Skin epidermis (tissue), 12 donors: ENCODE data around the gene RPL29.

ENCODE experiments used
- H3K27ac ChIP-seq, 21 experiments: fragments of 200-600 bp; sonication (generic) in 11 of 21; one replicate each; pipeline ENCODE4 v1.5.0; 2020; ENCODE audit warnings: mild to moderate bottlenecking in 3 of 21, inconsistent platforms in 2 of 21, moderate library complexity in 2 of 21
- H3K4me3 ChIP-seq, 7 experiments: fragments of 200-600 bp; sonication (generic) in 2 of 7; one replicate each; pipeline ENCODE4 v1.5.0; 2020; ENCODE audit warnings: inconsistent platforms in 2 of 7, mild to moderate bottlenecking in 2 of 7, moderate library complexity in 1 of 7

Gene RPL29

GRCh38 chr3:51987568-51987967 lies 8.1 kb downstream of the RPL29 start:
- H3K4me3 ChIP-seq: no peak overlapping the region
- no peak overlapping the region for H3K27ac ChIP-seq

- no peak overlapping the region for H3K4me3 ChIP-seq
- peak overlapping the region in 1 of 21 experiments; percentile 44 for H3K27ac ChIP-seq
Measured at GRCh38 chr3:51986010-51986947, 9.4 kb downstream of the RPL29 start.

GRCh38 chr3:51985063-51985462 lies 10.6 kb downstream of the RPL29 start:
- Histone ChIP-seq H3K27ac (peak overlapping the region in 1 of 21 experiments; percentile 94), H3K4me3 (no peak overlapping the region)

- peak overlapping the region in 17 of 21 experiments; percentile 7 to 96 (median 92) for H3K27ac ChIP-seq
- H3K4me3 ChIP-seq: peak overlapping the region in 2 of 7 experiments; percentile 32 to 63
Measured at GRCh38 chr3:51984269-51984647, 11.4 kb downstream of the RPL29 start.

- Histone ChIP-seq H3K27ac (peak overlapping the region; percentile 75 to 96 (median 91)), H3K4me3 (peak overlapping the region; percentile 32 to 63 (median 49))
Measured at GRCh38 chr3:51983578-51984268, 12.0 kb downstream of the RPL29 start.

- H3K27ac ChIP-seq: peak within 1 kb of the TSS; percentile 75 to 96 (median 91)
- peak within 1 kb of the TSS; percentile 32 to 63 (median 49) for H3K4me3 ChIP-seq
Measured at GRCh38 chr3:51982838-51983577, 12.7 kb downstream of the RPL29 start, which contains the start of gene ACY1. TSS of gene ACY1 (plus strand) at chr3:51983535. CDS start at chr3:51984065, 530 bp downstream.

GRCh38 chr3:51982352-51982837 lies 13.3 kb downstream of the RPL29 start:
- peak overlapping the region in 20 of 21 experiments; percentile 75 to 96 (median 91) for H3K27ac ChIP-seq
- H3K4me3 ChIP-seq: peak overlapping the region; percentile 32 to 63 (median 49)

- Histone ChIP-seq H3K4me3 (no peak overlapping the region), H3K27ac (no peak overlapping the region)
Measured at GRCh38 chr3:51980253-51980652, 15.4 kb downstream of the RPL29 start.

GRCh38 chr3:51978143-51978502 lies 17.6 kb downstream of the RPL29 start:
- Histone ChIP-seq H3K27ac (peak overlapping the region in 7 of 21 experiments; percentile 15 to 61 (median 53)), H3K4me3 (no peak overlapping the region)

- Histone ChIP-seq H3K4me3 (no peak overlapping the region), H3K27ac (peak overlapping the region in 9 of 21 experiments; percentile 4 to 61 (median 53))
Measured at GRCh38 chr3:51977446-51978142, 18.1 kb downstream of the RPL29 start.

- Histone ChIP-seq H3K27ac (peak overlapping the region in 12 of 21 experiments; percentile 17 to 93 (median 80)), H3K4me3 (peak overlapping the region in 6 of 7 experiments; percentile 51 to 67 (median 60))
Measured at GRCh38 chr3:51975852-51976549, 19.7 kb downstream of the RPL29 start.

- peak within 1 kb of the TSS; percentile 51 to 79 (median 63) for H3K4me3 ChIP-seq
- H3K27ac ChIP-seq: peak within 1 kb of the TSS; percentile 65 to 93 (median 87)
Measured at GRCh38 chr3:51974963-51975851, 20.5 kb downstream of the RPL29 start, which contains the start of gene ABHD14A. TSS of gene ABHD14A (plus strand) at chr3:51975064. CDS start at chr3:51975136, 72 bp downstream.

GRCh38 chr3:51974277-51974962 lies 21.3 kb downstream of the RPL29 start:
- peak overlapping the region; percentile 28 to 93 (median 87) for H3K27ac ChIP-seq
- peak overlapping the region; percentile 51 to 79 (median 63) for H3K4me3 ChIP-seq

GRCh38 chr3:51971350-51971749 lies 24.3 kb downstream of the RPL29 start:
- Histone ChIP-seq H3K27ac (no peak overlapping the region), H3K4me3 (no peak overlapping the region)

- peak overlapping the region in 2 of 21 experiments; percentile 16 to 21 for H3K27ac ChIP-seq
Measured at GRCh38 chr3:51970606-51971300, 24.9 kb downstream of the RPL29 start.

GRCh38 chr3:51969841-51970240 lies 25.9 kb downstream of the RPL29 start:
- H3K4me3 ChIP-seq: no peak overlapping the region
- H3K27ac ChIP-seq: no peak overlapping the region

More at GRCh38 chr3:51970606-51971300, 24.9 kb downstream of the RPL29 start:
- no peak overlapping the region for H3K4me3 ChIP-seq
